ENCODE results near the gene MCM9. TPM values are rescaled to one million over a fixed set of nuclear protein-coding genes. Genes with fewer than 3 reads are reported as not detected.

MCM9 gene
- total and polyA plus RNA-seq, 2 donors (not counting 1 experiment from before 2014, with no cell fraction given): 14.0 to 54.5 TPM

GRCh38 chr6:118930680-118931079 lies 4.3 kb downstream of the MCM9 start:
- intact Hi-C loops (cut with micrococcal nuclease): loop anchor here (10.0 kb wide), 1 partner anchor 144 kb away; the partner anchor contains the start of gene FAM184A
- H3K9me3 Mint-ChIP-seq (ENCODE audit: insufficient read depth): no peaks in the 10 kb centered on the region
- Histone ChIP-seq H3K4me3 (ENCODE audit: control extremely low read depth in 1 of 5, extremely low read depth in 1 of 5, insufficient read depth in 1 of 5, low read depth in 2 of 5, low read length in 4 of 5) (no peak overlapping the region), H3K9me3 (ENCODE audit: control extremely low read depth in 1 of 3, control insufficient read depth in 2 of 3, insufficient read depth in 1 of 3, low read length in 2 of 3) (no peaks in the 10 kb centered on the region), H3K79me2 (ENCODE audit: control insufficient read depth, insufficient read depth, low read length) (peaks cover 39% of the 10 kb centered on the region), H3K27ac (ENCODE audit: low read length in 2 of 2) (no peak overlapping the region), H3K27me3 (replicated peaks in 1 of 4; ENCODE audit: control extremely low read depth in 1 of 4, control insufficient read depth in 3 of 4, insufficient read depth in 4 of 4, low read length in 3 of 4) (no peaks in the 10 kb centered on the region), H3K4me1 (ENCODE audit: control insufficient read depth in 2 of 2, insufficient read depth in 2 of 2, low read length in 2 of 2) (peaks cover 10 to 13% of the 10 kb centered on the region in 2 donors), H3K36me3 (replicated peaks in 1 of 2; ENCODE audit: control extremely low read depth in 1 of 2, control insufficient read depth in 1 of 2, extremely low read depth in 1 of 2, insufficient read depth in 2 of 2, low read length in 1 of 2) (peaks cover 9 to 17% of the 10 kb centered on the region in 2 experiments), H4K20me1 (ENCODE audit: control insufficient read depth, insufficient read depth, low read length, poor library complexity, severe bottlenecking) (no peaks in the 10 kb centered on the region), H2AFZ (ENCODE audit: insufficient read depth, low read depth, low read length, poor library complexity, severe bottlenecking) (no peak overlapping the region), H3K9ac (ENCODE audit: low read length) (no peak overlapping the region), H3K4me2 (replicated peaks; ENCODE audit: low read depth, low read length, poor library complexity, severe bottlenecking) (no peak overlapping the region)
- CTCF ChIA-PET: no interaction called here
- H3K27ac Mint-ChIP-seq: no peak overlapping the region
- H3K27me3 Mint-ChIP-seq: no peaks in the 10 kb centered on the region
- H3K4me3 Mint-ChIP-seq: no peak overlapping the region
- TF ChIP-seq EZH2 (IDR thresholded peaks at IDR 0.05; ENCODE audit: borderline replicate concordance, insufficient read depth, low read depth, low read length, poor library complexity, severe bottlenecking) (no peak), CTCF (IDR thresholded peaks at IDR 0.05) (no peak)
- H3K4me1 Mint-ChIP-seq: peaks cover 16% of the 10 kb centered on the region
- POLR2A ChIA-PET: no interaction called here
- ATAC-seq (ENCODE audit: low read depth) (no peak), DNase-seq (no peak)
- WGBS (ENCODE audit: insufficient coverage): 100% methylated on average over 1 of the region's 3 CpGs

- H3K9me3 ChIP-seq (ENCODE audit: control extremely low read depth in 1 of 3, control insufficient read depth in 2 of 3, insufficient read depth in 1 of 3, low read length in 2 of 3): no peaks in the 10 kb centered on the region
- no peak overlapping the region for H3K9ac ChIP-seq (ENCODE audit: low read length)
- no peak overlapping the region for H3K27ac ChIP-seq (ENCODE audit: low read length in 2 of 2)
- ATAC-seq (ENCODE audit: low read depth) (no peak), DNase-seq (no peak)
- CTCF ChIA-PET: no interaction called here
- 89% methylated on average over 1 of the region's 3 CpGs for WGBS (ENCODE audit: insufficient coverage)
- H2AFZ ChIP-seq (ENCODE audit: insufficient read depth, low read depth, low read length, poor library complexity, severe bottlenecking): no peak overlapping the region
- H3K4me1 Mint-ChIP-seq: no peaks in the 10 kb centered on the region
- H3K4me3 ChIP-seq (ENCODE audit: control extremely low read depth in 1 of 5, extremely low read depth in 1 of 5, insufficient read depth in 1 of 5, low read depth in 2 of 5, low read length in 4 of 5): no peak overlapping the region
- no peaks in the 10 kb centered on the region for H3K9me3 Mint-ChIP-seq (ENCODE audit: insufficient read depth)
- H3K4me2 ChIP-seq (replicated peaks; ENCODE audit: low read depth, low read length, poor library complexity, severe bottlenecking): no peak overlapping the region
- no peaks in the 10 kb centered on the region for H3K4me1 ChIP-seq (ENCODE audit: control insufficient read depth in 2 of 2, insufficient read depth in 2 of 2, low read length in 2 of 2)
- no peaks in the 10 kb centered on the region for H3K27me3 ChIP-seq (replicated peaks in 1 of 4; ENCODE audit: control extremely low read depth in 1 of 4, control insufficient read depth in 3 of 4, insufficient read depth in 4 of 4, low read length in 3 of 4)
- no peaks in the 10 kb centered on the region for H4K20me1 ChIP-seq (ENCODE audit: control insufficient read depth, insufficient read depth, low read length, poor library complexity, severe bottlenecking)
- H3K27me3 Mint-ChIP-seq: no peaks in the 10 kb centered on the region
- TF ChIP-seq EZH2 (IDR thresholded peaks at IDR 0.05; ENCODE audit: borderline replicate concordance, insufficient read depth, low read depth, low read length, poor library complexity, severe bottlenecking) (no peak), CTCF (IDR thresholded peaks at IDR 0.05) (no peak)
- peaks cover 5% of the 10 kb centered on the region for H3K79me2 ChIP-seq (ENCODE audit: control insufficient read depth, insufficient read depth, low read length)
- H3K27ac Mint-ChIP-seq: no peak overlapping the region
- intact Hi-C loops (cut with micrococcal nuclease): no loop called here
- no peak overlapping the region for H3K4me3 Mint-ChIP-seq
- POLR2A ChIA-PET: no interaction called here
- peaks cover 13 to 62% of the 10 kb centered on the region in 2 experiments for H3K36me3 ChIP-seq (replicated peaks in 1 of 2; ENCODE audit: control extremely low read depth in 1 of 2, control insufficient read depth in 1 of 2, extremely low read depth in 1 of 2, insufficient read depth in 2 of 2, low read length in 1 of 2)
Observed at GRCh38 chr6:118923035-118923434, 11.9 kb downstream of the MCM9 start.
